Measurements from ENCODE around the gene NAV2.
"Not testable (repeated sequence)": the region's sequence is repeated elsewhere in the genome, so short reads cannot be mapped to it uniquely, and the experiment has no call there.

The NAV2 gene

DNA sequence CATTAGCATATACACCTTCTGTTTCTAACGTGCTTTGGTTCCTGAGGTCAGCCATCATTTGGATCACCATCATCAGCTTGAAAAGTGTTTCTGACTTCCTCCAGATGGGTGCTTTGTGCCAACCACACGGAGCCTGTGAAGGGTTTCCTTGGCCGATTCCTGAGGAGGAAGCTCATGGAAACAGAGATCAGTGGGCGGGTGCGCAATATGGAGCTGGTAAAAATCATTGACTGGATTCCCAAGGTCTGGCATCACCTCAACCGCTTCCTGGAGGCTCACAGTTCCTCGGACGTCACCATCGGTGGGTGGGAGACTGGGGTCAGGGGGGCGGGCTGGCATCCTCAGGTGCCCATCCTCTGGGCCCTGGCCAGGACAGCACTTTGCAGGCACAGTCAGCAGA lies 392.8 kb downstream of the NAV2 start:
- FAIRE-seq, result no peak

GRCh38 chr11:20109731-20110445 lies 397.3 kb downstream of the NAV2 start:
- no peak for FAIRE-seq

DNA sequence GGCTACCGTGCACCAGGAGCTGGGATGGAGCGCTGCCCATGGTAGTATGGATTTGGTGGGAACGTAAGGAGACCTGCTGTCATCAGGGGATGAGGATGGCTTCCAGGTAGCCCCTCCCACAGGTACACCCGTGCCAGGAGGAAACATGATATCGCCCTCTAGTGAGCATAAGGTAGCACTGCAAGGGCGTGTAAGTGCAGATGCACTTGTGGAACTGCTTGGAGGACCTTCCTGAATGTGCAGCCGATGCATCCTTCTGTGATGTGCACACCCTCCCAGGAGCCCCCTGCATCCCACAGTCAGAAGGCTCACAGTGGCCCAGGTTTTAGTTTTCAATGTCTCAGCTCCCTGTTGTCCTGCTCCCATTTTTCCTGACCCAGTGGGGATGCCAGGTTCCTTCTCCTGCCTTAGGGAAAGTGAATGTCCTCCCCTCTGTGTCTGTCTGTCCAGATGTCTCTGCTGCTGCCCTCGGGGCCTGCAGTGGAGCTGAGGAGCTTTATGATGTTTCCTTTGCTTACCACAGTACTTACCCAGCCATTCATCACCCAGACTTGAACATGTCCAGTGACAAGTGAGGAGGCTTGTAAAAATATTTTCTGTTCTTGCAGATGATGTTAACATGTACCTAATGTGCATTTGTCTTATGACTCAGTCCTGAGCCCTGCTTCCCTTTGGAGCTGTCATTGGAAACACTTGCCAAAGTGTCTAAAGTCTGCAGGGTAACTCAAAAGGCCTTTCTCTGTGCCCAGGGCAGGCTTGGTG lies 398.5 kb downstream of the NAV2 start:
- no peak for FAIRE-seq

- no peak for FAIRE-seq
Observed at GRCh38 chr11:20111871-20112270, 399.2 kb downstream of the NAV2 start.

DNA sequence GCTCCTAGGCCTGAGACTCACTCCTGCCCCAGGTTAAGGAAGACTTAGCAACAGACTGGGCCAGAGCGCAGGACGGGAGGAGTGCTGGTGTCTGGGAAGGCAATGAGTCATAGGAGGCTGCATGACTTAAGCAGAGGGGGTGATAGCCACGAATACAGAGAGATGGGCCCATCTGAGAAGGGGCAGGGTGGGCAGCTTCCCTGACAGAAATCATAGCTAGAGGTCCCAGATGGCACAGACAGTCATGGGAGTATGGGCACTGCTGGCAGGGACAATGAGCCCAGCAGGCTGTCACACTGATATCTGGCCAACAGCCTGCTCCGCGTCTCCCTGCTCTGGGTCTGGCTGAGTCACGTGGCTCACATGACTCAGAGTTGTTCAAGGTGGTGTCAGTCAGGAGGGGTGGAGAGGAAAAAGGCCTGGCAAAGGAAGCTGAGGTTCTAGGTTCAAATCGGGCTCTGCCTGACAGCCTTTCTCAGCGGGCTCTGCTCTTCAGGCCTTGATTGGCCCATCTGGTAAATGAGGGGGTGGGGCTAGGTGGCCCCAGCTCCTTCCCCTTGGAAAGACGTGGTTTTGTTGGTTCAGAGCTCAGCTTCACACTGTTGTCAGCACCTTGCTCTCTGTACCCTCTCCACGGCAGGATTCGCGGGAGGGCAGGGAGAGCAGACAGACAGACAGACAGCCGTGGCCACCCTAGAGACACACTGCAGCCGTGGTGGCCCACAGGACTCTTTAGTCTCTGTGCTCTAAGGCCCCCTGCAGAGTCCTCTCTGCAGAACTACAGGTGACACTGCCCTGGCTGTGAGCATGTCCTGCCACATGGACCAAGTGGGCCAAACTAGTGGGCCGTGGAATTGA lies 399.9 kb downstream of the NAV2 start:
- FAIRE-seq, result no peak

DNA sequence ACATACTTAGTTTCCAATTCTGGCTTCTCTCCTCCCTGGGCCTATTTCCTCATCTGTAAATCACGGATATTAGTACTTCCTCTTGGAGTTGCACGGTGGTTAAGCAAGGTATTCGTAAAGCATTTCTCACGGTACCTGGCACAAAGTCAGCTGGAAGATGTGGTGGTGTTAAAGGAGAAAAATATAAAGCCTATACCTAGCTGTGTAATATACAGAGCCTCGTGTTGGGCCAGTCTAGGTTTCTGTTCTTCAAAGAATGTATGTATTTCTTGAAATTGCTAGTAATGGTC lies 400.5 kb downstream of the NAV2 start:
- FAIRE-seq, result no peak

- FAIRE-seq, result no peak
Observed at GRCh38 chr11:20114588-20114987, 402.0 kb downstream of the NAV2 start.

GRCh38 chr11:20116825-20117224 lies 404.2 kb downstream of the NAV2 start:
- no peak for FAIRE-seq

GRCh38 chr11:20117291-20117690 lies 404.7 kb downstream of the NAV2 start:
- FAIRE-seq, result no peak

GRCh38 chr11:20118209-20118608 lies 405.6 kb downstream of the NAV2 start:
- no peak for FAIRE-seq

- no peak for FAIRE-seq
Observed at GRCh38 chr11:20119315-20119714, 406.7 kb downstream of the NAV2 start.

DNA sequence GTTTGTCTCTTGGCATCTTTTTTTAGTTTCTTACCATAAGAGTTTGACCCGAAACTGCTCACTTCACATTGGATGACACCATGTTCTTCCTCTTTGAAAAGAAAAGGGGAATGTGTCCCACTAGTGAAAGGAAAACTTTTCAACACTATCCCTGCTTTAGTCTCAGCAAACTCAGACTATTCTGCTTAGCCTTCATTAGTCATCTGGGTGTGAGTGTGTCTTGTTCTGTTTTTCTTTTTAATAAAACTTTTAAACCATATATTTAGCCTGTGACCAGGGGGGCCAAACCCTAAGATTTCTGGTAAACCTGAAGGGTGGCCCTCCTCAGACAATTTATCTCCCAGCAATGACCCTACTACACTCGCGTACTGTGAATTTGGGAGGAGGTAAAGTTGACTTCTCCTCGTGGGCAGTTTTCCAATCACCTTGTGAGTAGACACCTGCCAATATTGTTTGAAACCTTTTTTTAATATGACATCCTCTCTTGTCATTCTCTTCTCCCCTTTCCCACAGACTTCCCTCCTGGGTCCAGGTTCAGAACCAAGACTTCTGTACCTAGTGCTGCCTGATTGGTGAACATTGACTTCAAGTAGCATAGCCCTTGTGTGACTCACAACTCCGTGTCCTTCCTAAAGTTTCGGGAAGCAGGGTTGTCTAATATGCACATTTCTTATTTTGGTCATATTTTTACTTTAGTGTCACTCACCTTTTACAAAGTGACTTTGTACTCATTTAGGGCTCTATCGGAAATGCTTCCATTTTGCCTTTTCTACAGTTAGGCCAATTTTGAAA lies 407.7 kb downstream of the NAV2 start:
- FAIRE-seq, result no peak

GRCh38 chr11:20122131-20122530 lies 409.5 kb downstream of the NAV2 start:
- FAIRE-seq, result no peak

DNA sequence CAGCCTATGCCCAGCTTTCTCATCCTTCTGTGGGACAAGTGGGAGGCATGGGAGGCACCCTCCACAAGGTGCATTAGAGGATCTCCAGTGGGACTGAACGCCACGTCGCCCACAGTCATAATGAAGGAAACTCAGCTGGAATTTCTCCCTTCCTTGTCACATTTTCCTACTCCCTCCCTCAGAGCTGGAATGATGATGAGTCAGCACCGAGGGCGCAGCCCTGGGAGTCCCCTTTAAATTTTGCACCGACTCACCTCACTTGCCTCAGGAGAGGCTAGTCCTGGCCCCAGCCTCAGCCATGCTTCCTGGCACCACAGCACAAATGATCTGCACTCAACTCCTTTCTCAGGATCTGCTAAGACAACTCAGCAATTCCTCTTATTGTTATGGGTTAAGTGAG lies 413.3 kb downstream of the NAV2 start:
- no peak for FAIRE-seq

- FAIRE-seq, result no peak
Observed at GRCh38 chr11:20126724-20127123, 414.1 kb downstream of the NAV2 start.

DNA sequence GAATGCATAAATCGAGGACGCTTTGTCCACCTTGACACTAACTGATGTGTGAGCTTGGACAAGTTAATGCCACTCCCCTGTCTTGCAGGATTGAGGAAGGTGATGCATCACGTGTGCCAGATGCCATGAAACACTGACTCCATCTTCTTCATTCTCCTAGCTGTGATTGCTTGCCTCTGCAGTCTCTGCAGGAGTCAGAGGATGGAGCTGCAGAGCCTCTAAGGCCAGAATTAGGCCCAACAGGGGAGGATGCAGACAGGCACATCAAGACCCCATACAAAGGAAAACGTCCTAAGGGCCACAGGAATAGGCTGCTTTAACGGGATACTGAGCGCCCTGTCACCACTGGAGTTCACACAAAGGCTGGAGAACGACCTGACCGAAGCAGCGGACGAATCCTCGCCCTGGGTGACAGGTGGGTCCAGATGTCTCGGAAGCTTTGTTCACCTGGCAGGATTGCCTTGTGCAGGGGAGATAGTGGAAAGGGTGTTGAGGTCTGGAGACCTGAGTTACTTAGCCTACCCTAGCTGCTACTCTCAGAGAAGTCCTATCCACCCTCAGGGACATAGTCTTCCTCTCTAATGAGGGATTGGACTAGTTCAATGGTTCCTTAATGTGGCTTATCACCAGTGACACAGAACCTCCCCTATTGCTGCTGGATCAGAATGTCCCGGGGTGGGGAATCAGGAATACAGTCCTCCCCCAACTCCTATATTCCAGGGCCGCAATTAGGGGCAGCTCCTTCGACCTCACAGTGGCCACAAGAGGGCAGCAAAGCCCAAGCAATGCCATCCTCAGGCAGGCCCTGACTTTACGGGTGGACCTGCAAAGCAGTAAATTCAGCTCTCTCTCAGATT lies 415.3 kb downstream of the NAV2 start:
- no peak for FAIRE-seq

- not testable (repeated sequence) for FAIRE-seq
Observed at GRCh38 chr11:20128528-20128825, 415.8 kb downstream of the NAV2 start.

- FAIRE-seq, result no peak
Observed at GRCh38 chr11:20129665-20130064, 417.0 kb downstream of the NAV2 start.

DNA sequence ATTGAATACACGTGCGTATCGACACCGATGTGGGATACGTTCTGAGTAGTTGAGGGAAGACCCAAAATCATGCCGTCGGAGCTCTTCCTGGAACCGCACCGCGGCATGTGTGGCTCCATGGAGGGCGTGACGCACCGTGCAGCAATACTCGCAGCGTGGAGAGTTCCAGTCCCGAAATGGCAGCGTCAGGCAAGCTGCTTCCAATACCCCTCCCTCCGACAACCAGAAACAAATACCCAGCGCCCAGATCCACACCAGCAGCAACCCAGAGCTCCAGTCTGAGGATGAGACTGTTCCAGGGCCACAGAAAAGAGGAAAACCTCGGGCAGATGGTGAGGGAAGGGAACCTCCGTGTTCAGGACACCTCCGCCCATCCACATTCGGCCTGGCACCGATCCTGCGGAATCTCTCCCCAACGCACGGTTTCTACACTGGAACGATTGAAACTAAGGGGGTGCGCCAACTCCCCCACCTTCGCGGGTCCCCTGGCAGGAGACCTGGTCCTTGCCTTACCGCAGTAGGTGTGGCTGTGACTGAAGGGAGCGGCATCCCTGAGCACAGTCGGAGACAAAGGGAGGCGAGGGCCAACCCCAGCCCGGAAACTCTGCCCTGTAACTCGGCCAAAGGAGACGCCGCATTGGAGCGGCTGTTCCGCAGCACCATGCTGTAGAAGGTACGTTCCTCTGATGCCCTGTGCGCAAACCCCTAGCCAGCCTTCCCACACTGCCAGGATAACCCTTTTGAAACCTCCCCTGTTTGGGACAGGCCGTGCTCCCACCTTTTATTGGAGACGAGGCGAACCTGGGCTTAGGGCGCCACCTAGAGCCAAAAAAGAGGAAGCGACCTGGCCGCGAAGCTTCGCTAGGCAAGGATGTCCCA lies 419.4 kb downstream of the NAV2 start:
- FAIRE-seq, result no peak

DNA sequence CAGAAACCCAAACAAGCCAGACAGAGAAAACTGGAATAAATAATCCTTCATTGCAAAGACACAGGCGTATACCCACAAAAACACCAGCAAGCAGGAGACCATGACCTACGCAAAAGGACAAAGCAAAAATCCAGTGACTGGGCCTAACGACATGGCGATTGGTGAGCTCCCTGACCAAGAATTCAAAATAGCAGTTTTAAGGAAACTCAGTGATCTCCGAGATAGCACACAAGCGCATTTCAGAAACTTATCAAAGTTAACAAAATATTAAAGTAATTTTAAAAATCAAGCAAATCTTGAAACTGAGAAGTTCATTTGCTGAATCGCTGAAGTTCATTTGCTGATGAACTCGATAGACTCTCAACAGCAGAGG lies 420.0 kb downstream of the NAV2 start:
- FAIRE-seq, result no peak
